ENCODE data around the gene DOK6. TPM values are rescaled to one million over a fixed set of nuclear protein-coding genes. Genes with fewer than 3 reads are reported as not detected.

Gene DOK6
- total RNA-seq, 2 experiments from 2014 or later, result not detected

DNA sequence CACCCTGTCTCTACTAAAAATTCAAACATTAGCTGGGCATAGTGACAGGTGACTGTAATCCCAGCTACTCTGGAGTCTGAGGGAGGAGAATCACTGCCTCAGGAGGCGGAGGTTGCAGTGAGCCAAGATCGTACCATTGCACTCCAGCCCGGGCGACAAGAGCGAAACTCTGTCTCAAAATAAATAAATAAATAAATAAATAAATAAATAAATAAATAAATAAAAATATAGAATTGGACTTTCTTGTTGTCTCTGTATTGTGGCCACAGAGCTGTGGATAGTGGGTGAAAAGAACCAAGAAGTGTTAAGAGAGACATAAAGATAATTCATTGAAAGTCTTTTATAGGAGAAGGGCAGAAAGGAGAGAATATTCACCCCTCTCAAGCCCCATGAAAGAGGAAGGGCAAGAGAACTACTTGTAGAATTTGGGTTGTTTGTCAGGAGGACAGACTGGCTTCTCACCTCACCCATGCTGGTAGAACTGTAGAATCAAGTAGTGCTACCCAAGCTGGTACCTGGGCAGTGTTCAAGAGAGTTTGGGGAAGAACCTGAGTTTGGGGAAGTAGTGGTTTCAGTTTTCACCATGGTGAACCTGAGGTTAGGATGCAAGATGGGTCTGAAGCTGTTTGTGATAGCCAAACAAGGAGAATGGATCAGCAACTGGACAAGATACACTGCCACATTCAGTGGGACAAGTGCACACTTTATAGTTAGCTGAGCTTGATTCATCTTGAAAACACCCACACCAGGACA is 290.5 kb downstream of the DOK6 start:
- TF ChIP-seq, protein P1, sequence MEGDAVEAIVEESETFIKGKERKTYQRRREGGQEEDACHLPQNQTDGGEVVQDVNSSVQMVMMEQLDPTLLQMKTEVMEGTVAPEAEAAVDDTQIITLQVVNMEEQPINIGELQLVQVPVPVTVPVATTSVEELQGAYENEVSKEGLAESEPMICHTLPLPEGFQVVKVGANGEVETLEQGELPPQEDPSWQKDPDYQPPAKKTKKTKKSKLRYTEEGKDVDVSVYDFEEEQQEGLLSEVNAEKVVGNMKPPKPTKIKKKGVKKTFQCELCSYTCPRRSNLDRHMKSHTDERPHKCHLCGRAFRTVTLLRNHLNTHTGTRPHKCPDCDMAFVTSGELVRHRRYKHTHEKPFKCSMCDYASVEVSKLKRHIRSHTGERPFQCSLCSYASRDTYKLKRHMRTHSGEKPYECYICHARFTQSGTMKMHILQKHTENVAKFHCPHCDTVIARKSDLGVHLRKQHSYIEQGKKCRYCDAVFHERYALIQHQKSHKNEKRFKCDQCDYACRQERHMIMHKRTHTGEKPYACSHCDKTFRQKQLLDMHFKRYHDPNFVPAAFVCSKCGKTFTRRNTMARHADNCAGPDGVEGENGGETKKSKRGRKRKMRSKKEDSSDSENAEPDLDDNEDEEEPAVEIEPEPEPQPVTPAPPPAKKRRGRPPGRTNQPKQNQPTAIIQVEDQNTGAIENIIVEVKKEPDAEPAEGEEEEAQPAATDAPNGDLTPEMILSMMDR (IDR thresholded peaks at IDR 0.05), result no peak
- intact Hi-C loops (cut with DNase I, micrococcal nuclease), result no loop called here
- H3K4me1 Mint-ChIP-seq (ENCODE audit: low read depth), result no peaks in the 10 kb centered on the region
- ATAC-seq (ENCODE audit: poor library complexity) (no peak), DNase-seq (no peak)
- no peak overlapping the region for H3K4me3 ChIP-seq (ENCODE audit: low read length)
- CTCF ChIA-PET, result no interaction called here
- H3K4me1 ChIP-seq (ENCODE audit: insufficient read depth, low read length), result no peaks in the 10 kb centered on the region
- H3K9me3 ChIP-seq (ENCODE audit: control insufficient read depth in 1 of 2, insufficient read depth in 1 of 2, low read length in 2 of 2), result no peaks in the 10 kb centered on the region
- no peaks in the 10 kb centered on the region for H3K9me3 Mint-ChIP-seq
- no peaks in the 10 kb centered on the region for H3K36me3 ChIP-seq (ENCODE audit: insufficient read depth, low read length)
- no peak overlapping the region for H3K27ac ChIP-seq (ENCODE audit: low read depth in 1 of 2, low read length in 2 of 2)
- H3K27me3 Mint-ChIP-seq, result no peaks in the 10 kb centered on the region
- POLR2A ChIA-PET, result interaction anchor here (1.1 kb wide), 1 partner anchor 11 kb away, joined by 3 read pairs; no protein-coding TSS in a partner anchor
- H3K4me3 Mint-ChIP-seq, result no peak overlapping the region
- H3K27me3 ChIP-seq (ENCODE audit: control insufficient read depth in 1 of 2, insufficient read depth in 2 of 2, low read length in 2 of 2), result no peaks in the 10 kb centered on the region
- no peak overlapping the region for H3K27ac Mint-ChIP-seq
- no peaks in the 10 kb centered on the region for H3K36me3 Mint-ChIP-seq (ENCODE audit: low read depth)

DNA sequence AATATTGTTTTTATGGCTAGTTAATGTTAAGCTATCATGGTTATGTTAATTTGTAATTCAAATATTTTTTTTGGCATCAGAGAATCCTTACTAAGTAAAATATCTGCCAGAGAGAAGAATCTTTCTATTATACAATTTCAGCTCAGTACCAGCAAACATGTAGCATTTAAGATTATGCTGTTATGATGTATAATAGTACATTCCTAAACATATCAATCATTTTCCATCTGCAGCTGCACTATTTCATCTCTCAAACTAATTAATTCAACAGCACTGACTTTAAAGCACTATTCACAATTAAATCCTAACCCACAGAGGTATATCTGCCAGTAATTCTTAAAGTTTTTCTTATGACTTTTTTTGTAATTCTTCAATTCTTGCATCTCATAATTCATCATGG is 296.4 kb downstream of the DOK6 start:
- no peak for ATAC-seq (ENCODE audit: poor library complexity)
- POLR2A ChIA-PET, result interaction anchor here (0.7 to 1.2 kb wide), 2 partner anchors 27 to 201 kb away, joined by 3 read pairs; no protein-coding TSS in a partner anchor

DNA sequence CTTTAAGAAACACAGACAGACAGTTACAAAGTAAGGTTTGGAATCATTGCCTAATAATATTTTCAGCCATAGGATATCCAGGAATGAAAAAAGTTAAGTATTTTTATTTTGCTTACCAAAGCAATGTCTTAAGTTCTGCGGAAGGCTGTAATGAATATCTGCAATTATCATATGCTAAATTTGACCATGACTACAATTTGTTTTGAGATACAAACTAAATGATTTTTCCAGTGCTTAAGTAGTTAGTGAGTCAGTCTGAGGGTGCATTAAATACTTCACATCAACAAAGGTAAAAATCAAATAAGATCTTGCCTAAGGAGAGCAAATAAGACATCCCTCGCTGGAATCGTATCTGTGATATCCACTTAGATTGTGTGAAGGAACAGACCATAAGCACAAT is 297.0 kb downstream of the DOK6 start:
- Mint-ChIP-seq H3K9me3 (no peaks in the 10 kb centered on the region), H3K36me3 (ENCODE audit: low read depth) (no peaks in the 10 kb centered on the region), H3K27ac (no peak overlapping the region), H3K27me3 (no peaks in the 10 kb centered on the region), H3K4me1 (ENCODE audit: low read depth) (no peaks in the 10 kb centered on the region), H3K4me3 (no peak overlapping the region)
- H3K4me3 ChIP-seq (ENCODE audit: low read length), result no peak overlapping the region
- CTCF ChIA-PET, result no interaction called here
- H3K27me3 ChIP-seq (ENCODE audit: control insufficient read depth in 1 of 2, insufficient read depth in 2 of 2, low read length in 2 of 2), result peaks cover 0 to 3% of the 10 kb centered on the region in 2 experiments
- POLR2A ChIA-PET, result no interaction called here
- TF ChIP-seq, protein P1 (IDR thresholded peaks at IDR 0.05), result no peak
- H3K36me3 ChIP-seq (ENCODE audit: insufficient read depth, low read length), result no peaks in the 10 kb centered on the region
- no peak for ATAC-seq (ENCODE audit: poor library complexity)
- intact Hi-C loops (cut with DNase I, micrococcal nuclease), result no loop called here
- no peak overlapping the region for H3K27ac ChIP-seq (ENCODE audit: low read depth in 1 of 2, low read length in 2 of 2)
- no peak for DNase-seq
- H3K4me1 ChIP-seq (ENCODE audit: insufficient read depth, low read length), result no peaks in the 10 kb centered on the region
- no peaks in the 10 kb centered on the region for H3K9me3 ChIP-seq (ENCODE audit: control insufficient read depth in 1 of 2, insufficient read depth in 1 of 2, low read length in 2 of 2)

More for the DNA sequence above, 296.4 kb downstream of the DOK6 start:
- no peak overlapping the region for H3K27ac Mint-ChIP-seq
- Histone ChIP-seq H3K36me3 (ENCODE audit: insufficient read depth, low read length) (no peaks in the 10 kb centered on the region), H3K27ac (ENCODE audit: low read depth in 1 of 2, low read length in 2 of 2) (no peak overlapping the region), H3K27me3 (ENCODE audit: control insufficient read depth in 1 of 2, insufficient read depth in 2 of 2, low read length in 2 of 2) (peaks cover 0 to 3% of the 10 kb centered on the region in 2 experiments), H3K9me3 (ENCODE audit: control insufficient read depth in 1 of 2, insufficient read depth in 1 of 2, low read length in 2 of 2) (no peaks in the 10 kb centered on the region), H3K4me1 (ENCODE audit: insufficient read depth, low read length) (no peaks in the 10 kb centered on the region), H3K4me3 (ENCODE audit: low read length) (no peak overlapping the region)
- no peaks in the 10 kb centered on the region for H3K9me3 Mint-ChIP-seq
- TF ChIP-seq, protein P1 (IDR thresholded peaks at IDR 0.05), result no peak
- H3K4me1 Mint-ChIP-seq (ENCODE audit: low read depth), result no peaks in the 10 kb centered on the region
- intact Hi-C loops (cut with DNase I, micrococcal nuclease), result no loop called here
- no peak for DNase-seq
- CTCF ChIA-PET, result no interaction called here
- no peaks in the 10 kb centered on the region for H3K27me3 Mint-ChIP-seq
- H3K4me3 Mint-ChIP-seq, result no peak overlapping the region
- no peaks in the 10 kb centered on the region for H3K36me3 Mint-ChIP-seq (ENCODE audit: low read depth)

All from CD4-positive, alpha-beta T cell (primary cell).